Prostate gland (tissue), 2 donors: ENCODE data around the gene YRDC. TPM values are rescaled to one million over a fixed set of nuclear protein-coding genes. Genes with fewer than 3 reads are reported as not detected.

Experiments used
- DNase-seq: peaks from one replicate; pipeline ENCODE4 v3.0.0-alpha.2; 2019; ENCODE audit warnings: low spot score
- H3K27ac ChIP-seq, 2 donors: fragments of 200-600 bp; sonication (generic); 2 replicates each; pipeline ENCODE4 v1.5.1; 2017 to 2019
- H3K27me3 ChIP-seq: fragments of 200-600 bp; sonication (generic); replicated peaks from 2 replicates; pipeline ENCODE4 v1.5.1; 2019; ENCODE audit not compliant: insufficient read depth
- H3K36me3 ChIP-seq, 2 donors: fragments of 200-600 bp; sonication (generic); 1 replicate in 1 of 2; 2 replicates in 1 of 2; pipeline versions ENCODE4 v1.5.1 to v1.8.1; 2017 to 2019
- H3K4me1 ChIP-seq: fragments of 200-600 bp; sonication (generic); replicated peaks from 2 replicates; pipeline ENCODE4 v1.5.1; 2019
- H3K4me3 ChIP-seq, 2 donors: fragments of 200-600 bp; sonication (generic); 2 replicates each; pipeline ENCODE4 v1.5.1; 2017 to 2019
- H3K9me3 ChIP-seq: fragments of 200-600 bp; sonication (generic); 2 replicates; pipeline ENCODE4 v1.5.1; 2017
- POLR2A ChIP-seq: fragments of 450-650 bp; IDR thresholded peaks from one replicate; pipeline ENCODE4 v1.6.1; 2016; ENCODE audit warnings: antibody characterized with exemption, mild to moderate bottlenecking
- POLR2AphosphoS5 ChIP-seq: sonication (generic); formaldehyde crosslinking; IDR thresholded peaks from one replicate; pipeline ENCODE4 v1.6.1; 2017; ENCODE audit warnings: antibody characterized with exemption
- WGBS: methylation state at CpG from one replicate; pipeline ENCODE4 v1.1.5; 2018; 5-methylcytosine and 5-hydroxymethylcytosine counted together
- intact Hi-C: fragments of 100-400 bp; cut with DNase I; formaldehyde crosslinking; loops from one replicate; pipeline ENCODE4 v1.14.2; 2022
- total RNA-seq, 2 donors: library from RNA; depleted of rRNA; stranded (reverse); fragments of >200 nt; gene quantifications; one replicate each; pipeline ENCODE4 v1.1.0, GENCODE V29; 2016
- TF ChIP-seq, protein P1 (sequence below), 4 experiments: fragments of 200-600 bp in 2 of 4; fragments of 450-650 bp in 2 of 4; sonication (generic) in 2 of 4; IDR thresholded peaks; 1 replicate in 3 of 4; 2 replicates in 1 of 4; pipeline ENCODE4 v1.5.1; 2016 to 2019; ENCODE audit warnings: antibody characterized with exemption in 4 of 4, mild to moderate bottlenecking in 2 of 4, moderate library complexity in 2 of 4

Gene YRDC
- total RNA-seq, 2 donors from 2014 or later = 23.7 to 33.5 TPM

DNA sequence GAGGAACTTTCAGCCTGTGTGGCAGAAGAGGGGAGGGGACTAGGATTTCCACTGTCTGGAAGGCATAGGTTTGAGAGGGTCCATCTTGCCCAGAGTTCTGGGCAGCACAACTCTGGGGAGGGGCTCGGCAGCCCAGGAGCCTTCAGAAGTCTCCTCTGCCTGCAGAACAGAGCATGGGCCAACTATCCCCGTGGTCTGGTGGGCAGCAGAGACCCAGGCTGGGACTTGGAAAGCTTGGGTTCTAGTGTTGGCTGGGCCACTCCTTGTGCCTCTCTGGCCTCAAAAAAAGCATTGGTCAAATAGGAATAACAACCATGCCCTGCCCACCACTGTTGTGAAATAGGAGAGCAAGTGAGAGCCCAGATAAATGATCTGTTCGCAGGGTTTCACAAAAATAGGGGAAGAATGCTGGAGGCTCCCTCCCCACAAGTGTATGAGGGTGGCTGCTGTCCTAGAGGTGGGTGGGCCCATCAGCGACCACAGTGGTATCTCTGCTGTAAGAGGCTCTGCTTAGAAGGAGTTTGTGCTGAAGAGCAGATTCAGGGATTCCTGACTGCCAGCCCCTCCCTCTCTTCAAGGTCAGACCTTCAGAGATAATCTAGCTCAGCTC lies 52.0 kb downstream of the YRDC start:
- no peaks in the 10 kb centered on the region for H3K36me3 ChIP-seq
- no peak for DNase-seq
- H3K9me3 ChIP-seq = no peaks in the 10 kb centered on the region
- intact Hi-C loops = no loop called here
- no peak overlapping the region for H3K4me3 ChIP-seq
- no peak overlapping the region for H3K27ac ChIP-seq
- TF ChIP-seq POLR2AphosphoS5 (no peak), POLR2A (no peak)
- TF ChIP-seq, protein P1, sequence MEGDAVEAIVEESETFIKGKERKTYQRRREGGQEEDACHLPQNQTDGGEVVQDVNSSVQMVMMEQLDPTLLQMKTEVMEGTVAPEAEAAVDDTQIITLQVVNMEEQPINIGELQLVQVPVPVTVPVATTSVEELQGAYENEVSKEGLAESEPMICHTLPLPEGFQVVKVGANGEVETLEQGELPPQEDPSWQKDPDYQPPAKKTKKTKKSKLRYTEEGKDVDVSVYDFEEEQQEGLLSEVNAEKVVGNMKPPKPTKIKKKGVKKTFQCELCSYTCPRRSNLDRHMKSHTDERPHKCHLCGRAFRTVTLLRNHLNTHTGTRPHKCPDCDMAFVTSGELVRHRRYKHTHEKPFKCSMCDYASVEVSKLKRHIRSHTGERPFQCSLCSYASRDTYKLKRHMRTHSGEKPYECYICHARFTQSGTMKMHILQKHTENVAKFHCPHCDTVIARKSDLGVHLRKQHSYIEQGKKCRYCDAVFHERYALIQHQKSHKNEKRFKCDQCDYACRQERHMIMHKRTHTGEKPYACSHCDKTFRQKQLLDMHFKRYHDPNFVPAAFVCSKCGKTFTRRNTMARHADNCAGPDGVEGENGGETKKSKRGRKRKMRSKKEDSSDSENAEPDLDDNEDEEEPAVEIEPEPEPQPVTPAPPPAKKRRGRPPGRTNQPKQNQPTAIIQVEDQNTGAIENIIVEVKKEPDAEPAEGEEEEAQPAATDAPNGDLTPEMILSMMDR (IDR thresholded peaks at IDR 0.05) = no peak
- 77% methylated on average over 4 of the region's 4 CpGs for WGBS
- peaks cover 10% of the 10 kb centered on the region for H3K27me3 ChIP-seq
- H3K4me1 ChIP-seq = no peaks in the 10 kb centered on the region

DNA sequence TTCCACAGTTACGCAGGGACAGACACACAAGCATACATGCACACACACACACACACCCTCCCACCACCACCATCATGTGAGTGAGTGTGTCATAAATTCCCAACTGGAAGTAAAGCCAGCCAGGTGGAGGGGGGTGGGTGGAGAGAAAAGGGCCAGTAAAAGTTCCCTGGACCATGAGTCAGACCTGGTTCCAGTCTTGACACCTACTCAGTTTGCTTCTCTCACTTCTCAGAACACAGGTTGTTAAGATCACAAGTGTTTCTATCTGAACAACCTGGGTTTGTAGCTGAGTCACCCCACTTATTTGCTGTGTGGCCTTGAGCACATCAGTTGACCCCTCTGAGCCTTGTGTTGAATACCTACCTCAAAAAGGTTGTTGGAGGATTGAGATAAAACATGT lies 52.7 kb downstream of the YRDC start:
- Histone ChIP-seq H3K4me1 (no peaks in the 10 kb centered on the region), H3K27me3 (peaks cover 10% of the 10 kb centered on the region), H3K27ac (no peak overlapping the region), H3K9me3 (no peaks in the 10 kb centered on the region), H3K36me3 (no peaks in the 10 kb centered on the region), H3K4me3 (no peak overlapping the region)
- no peak for DNase-seq
- TF ChIP-seq, protein P1 (IDR thresholded peaks at IDR 0.05) = no peak
- TF ChIP-seq POLR2A = no peak
- TF ChIP-seq POLR2AphosphoS5 = no peak
- intact Hi-C loops = no loop called here
- WGBS = 60% methylated on average over 1 of the region's 1 CpG

DNA sequence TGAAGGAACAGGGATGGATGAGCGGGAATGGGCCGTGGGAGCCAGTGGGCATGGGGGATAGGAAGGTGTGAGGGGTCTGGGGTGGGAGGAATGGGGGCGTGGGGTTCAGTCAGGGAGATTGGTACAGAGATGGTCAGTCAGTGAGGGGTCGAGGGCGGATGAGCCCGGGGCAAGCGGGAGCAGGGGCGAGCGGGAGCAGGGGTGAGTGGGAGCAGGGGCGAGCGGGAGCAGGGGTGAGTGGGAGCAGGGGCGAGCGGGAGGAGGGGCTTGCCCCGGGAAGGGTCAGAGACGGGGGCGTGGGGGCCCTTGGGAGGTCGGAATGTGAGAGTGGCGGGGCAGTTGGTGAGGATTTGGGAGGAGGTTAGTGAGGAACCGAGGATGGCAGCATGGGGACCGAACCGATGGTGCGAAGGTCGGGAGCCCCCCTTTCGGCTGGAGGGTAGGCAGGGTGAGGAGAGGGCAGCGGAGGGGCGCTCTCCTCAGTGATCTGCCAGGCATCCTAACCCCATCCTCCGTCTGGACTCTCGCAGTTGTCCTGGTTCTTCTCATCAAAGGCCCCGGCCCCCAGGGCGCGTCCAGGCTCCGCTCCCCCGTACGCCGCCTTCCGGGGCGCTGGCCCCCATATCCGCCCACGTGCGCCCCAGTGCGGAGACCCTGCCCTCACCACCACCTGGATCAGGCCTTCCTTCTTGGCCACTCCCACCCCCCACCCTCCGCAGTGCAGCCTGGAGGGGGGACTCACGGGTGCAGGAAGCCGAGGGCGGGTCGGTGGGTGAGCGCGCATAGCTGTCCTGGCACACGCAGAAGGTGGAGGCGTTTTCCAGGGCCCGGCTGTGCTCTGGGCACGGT lies 54.3 kb downstream of the YRDC start:
- H3K27ac ChIP-seq = no peak overlapping the region
- no peaks in the 10 kb centered on the region for H3K4me1 ChIP-seq
- DNase-seq = no peak
- peaks cover 8% of the 10 kb centered on the region for H3K27me3 ChIP-seq
- intact Hi-C loops = no loop called here
- H3K9me3 ChIP-seq = no peaks in the 10 kb centered on the region
- H3K4me3 ChIP-seq = no peak overlapping the region
- WGBS = 5% methylated on average over 52 of the region's 52 CpGs
- H3K36me3 ChIP-seq = no peaks in the 10 kb centered on the region
- TF ChIP-seq POLR2AphosphoS5 (no peak), POLR2A (no peak)
- TF ChIP-seq, protein P1 (IDR thresholded peaks at IDR 0.05) = no peak

Other genes starting within 250 kb of the YRDC start
- 10 to 100 TPM; 23.2 to 52.0 TPM for gene GNL2, start 212.3 kb downstream of the YRDC start, total RNA-seq
- 1 to 10 TPM; 1.6 TPM for gene RSPO1, start 173.3 kb downstream of the YRDC start, total RNA-seq
- 1 to 10 TPM; 2.1 to 8.6 TPM for gene CDCA8, start 115.7 kb downstream of the YRDC start, total RNA-seq
- 10 to 100 TPM in 1 of 2 donors, under 1 TPM in 1; 0.73 to 11.8 TPM for gene EPHA10, start 43.1 kb downstream of the YRDC start, total RNA-seq
- gene MANEAL, start 14.4 kb downstream of the YRDC start, total RNA-seq = 10 to 100 TPM in 1 of 2 donors, 1 to 10 TPM in 1; 8.8 to 11.2 TPM
- 100 to 1,000 TPM; 141 to 170 TPM for gene C1orf122, start 418 bp downstream of the YRDC start, total RNA-seq
- 1 to 10 TPM; 4.5 to 8.8 TPM for gene MTF1, start 51.4 kb upstream of the YRDC start, total RNA-seq
- 10 to 100 TPM; 12.8 to 20.8 TPM for gene INPP5B, start 138.8 kb upstream of the YRDC start, total RNA-seq
- gene SF3A3, start 181.8 kb upstream of the YRDC start, total RNA-seq = 10 to 100 TPM; 55.8 to 68.0 TPM
- gene FHL3, start 197.3 kb upstream of the YRDC start, total RNA-seq = 10 to 100 TPM; 14.2 to 40.6 TPM
- gene UTP11, start 204.5 kb upstream of the YRDC start, total RNA-seq = 10 to 100 TPM; 26.9 to 36.5 TPM
- 1 to 10 TPM in 1 of 2 donors, under 1 TPM in 1; 0.09 to 3.4 TPM for gene POU3F1, start 238.6 kb upstream of the YRDC start, total RNA-seq